ENCODE results near the gene EIF4G3.
"Not testable (repeated sequence)": the region's sequence is repeated elsewhere in the genome, so short reads cannot be mapped to it uniquely, and the experiment has no call there.

The EIF4G3 gene

GRCh38 chr1:21065851-21066250, 110.8 kb downstream of the EIF4G3 start:
- DNase-seq (ENCODE audit: low spot score): no peak

GRCh38 chr1:21064057-21064456, 112.6 kb downstream of the EIF4G3 start:
- DNase-seq (ENCODE audit: low spot score): no peak

GRCh38 chr1:21060523-21060922, 116.2 kb downstream of the EIF4G3 start:
- no peak for DNase-seq (ENCODE audit: low spot score)

- DNase-seq (ENCODE audit: low spot score): no peak
Observed at GRCh38 chr1:21059021-21059420, 117.7 kb downstream of the EIF4G3 start.

GRCh38 chr1:21058035-21058793, 118.5 kb downstream of the EIF4G3 start:
- no peak for DNase-seq (ENCODE audit: low spot score)

- DNase-seq (ENCODE audit: low spot score): not testable (repeated sequence)
Observed at GRCh38 chr1:21053189-21053928, 123.3 kb downstream of the EIF4G3 start.

- DNase-seq (ENCODE audit: low spot score): no peak
Observed at GRCh38 chr1:21052034-21052433, 124.7 kb downstream of the EIF4G3 start.

- DNase-seq (ENCODE audit: low spot score): no peak
Observed at GRCh38 chr1:21051177-21051825, 125.4 kb downstream of the EIF4G3 start.

- no peak for DNase-seq (ENCODE audit: low spot score)
Observed at GRCh38 chr1:21050031-21050430, 126.7 kb downstream of the EIF4G3 start.

- no peak for DNase-seq (ENCODE audit: low spot score)
Observed at GRCh38 chr1:21048462-21048861, 128.2 kb downstream of the EIF4G3 start.

- DNase-seq (ENCODE audit: low spot score): no peak
Observed at GRCh38 chr1:21046132-21046531, 130.6 kb downstream of the EIF4G3 start.

GRCh38 chr1:21045351-21045750, 131.3 kb downstream of the EIF4G3 start:
- no peak for DNase-seq (ENCODE audit: low spot score)

GRCh38 chr1:21042929-21043605, 133.6 kb downstream of the EIF4G3 start:
- DNase-seq (ENCODE audit: low spot score): no peak

- no peak for DNase-seq (ENCODE audit: low spot score)
Observed at GRCh38 chr1:21041541-21041940, 135.2 kb downstream of the EIF4G3 start.

GRCh38 chr1:21037091-21037490, 139.6 kb downstream of the EIF4G3 start:
- DNase-seq (ENCODE audit: low spot score): no peak

- no peak for DNase-seq (ENCODE audit: low spot score)
Observed at GRCh38 chr1:21035794-21036193, 140.9 kb downstream of the EIF4G3 start.

GRCh38 chr1:21034725-21035628, 141.7 kb downstream of the EIF4G3 start:
- no peak for DNase-seq (ENCODE audit: low spot score)

- DNase-seq (ENCODE audit: low spot score): no peak
Observed at GRCh38 chr1:21032741-21033140, 144.0 kb downstream of the EIF4G3 start.

GRCh38 chr1:21030181-21030580, 146.5 kb downstream of the EIF4G3 start:
- DNase-seq (ENCODE audit: low spot score): no peak

GRCh38 chr1:21028520-21029145, 148.1 kb downstream of the EIF4G3 start:
- no peak for DNase-seq (ENCODE audit: low spot score)

GRCh38 chr1:21027805-21028204, 148.9 kb downstream of the EIF4G3 start:
- DNase-seq (ENCODE audit: low spot score): no peak
